ENCODE measurements around the gene SLCO4A1.

GRCh38 chr20:62719250-62719935 is 77.1 kb downstream of the SLCO4A1 start:
- TF ChIP-seq CTCF (conservative IDR thresholded peaks at IDR 0.05 in 1 of 2, IDR thresholded peaks at IDR 0.05 in 1 of 2; ENCODE audit: low read depth in 1 of 2, low read length in 2 of 2), result no peak
- TF ChIP-seq EZH2 (IDR thresholded peaks at IDR 0.05; ENCODE audit: low read length, missing control alignments), result no peak

Measured in fibroblast of lung (primary cell).